GM12892 (cell line): ENCODE results near the gene IFITM1.

Source experiments
- POLR2A ChIP-seq: IDR thresholded peaks from 2 replicates; pipeline ENCODE4 v1.6.1; 2011; ENCODE audit warnings: low read depth, low read length, control low read depth
- POLR2AphosphoS5 ChIP-seq: IDR thresholded peaks from 2 replicates; pipeline ENCODE4 v1.6.1; 2011; ENCODE audit warnings: low read depth, low read length, control low read depth
- TAF1 ChIP-seq: IDR thresholded peaks from 2 replicates; pipeline ENCODE4 v1.6.1; 2011; ENCODE audit warnings: low read depth, mild to moderate bottlenecking, control low read depth, low read length, borderline replicate concordance

DNA sequence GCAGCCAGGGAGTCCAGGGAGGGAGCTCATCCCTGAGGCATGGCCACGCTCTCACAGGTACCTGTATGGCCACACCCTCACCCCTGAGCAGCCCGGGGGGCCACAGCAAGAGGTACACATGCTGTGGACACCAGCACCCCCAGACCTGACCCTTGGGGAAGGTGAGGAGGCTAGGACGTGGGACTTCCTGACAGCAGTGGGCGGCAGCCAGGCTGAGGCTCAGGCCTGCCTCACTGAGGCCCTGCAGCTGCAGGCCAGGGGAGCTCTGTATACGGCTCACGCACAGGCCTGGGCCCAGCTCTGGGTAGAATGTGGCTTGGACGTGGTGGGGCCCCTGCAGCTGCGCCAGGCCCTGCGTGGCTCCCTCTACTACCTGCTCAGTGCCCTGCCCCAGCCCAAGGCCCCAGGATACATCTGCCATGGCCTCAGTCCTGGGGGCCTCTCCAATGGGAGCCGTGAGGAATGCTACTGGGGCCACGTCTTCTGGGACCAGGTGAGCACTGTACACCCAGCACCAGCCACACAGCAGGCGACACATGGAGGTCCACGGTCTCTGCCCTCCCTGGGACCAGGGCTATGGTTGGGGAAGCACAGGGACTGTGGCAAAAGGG lies 23.1 kb upstream of the IFITM1 start:
- TF ChIP-seq POLR2A (no peak), POLR2AphosphoS5 (no peak), TAF1 (no peak)
